Colonic mucosa (tissue), 4 donors: Measurements from ENCODE around the gene ASB16. TPM values are rescaled to one million over a fixed set of nuclear protein-coding genes. Genes with fewer than 3 reads are reported as not detected.

Source experiments
- DNase-seq: peaks from one replicate; pipeline ENCODE4 v3.0.0-alpha.2; 2020
- H3K27ac ChIP-seq: fragments of 200-600 bp; one replicate; pipeline ENCODE4 v1.8.0; 2021
- H3K27me3 ChIP-seq: fragments of 200-600 bp; one replicate; pipeline ENCODE4 v1.8.0; 2021
- H3K36me3 ChIP-seq: fragments of 200-600 bp; one replicate; pipeline ENCODE4 v1.8.0; 2021
- H3K4me1 ChIP-seq: fragments of 200-600 bp; one replicate; pipeline ENCODE4 v1.8.0; 2021; ENCODE audit warnings: mild to moderate bottlenecking
- H3K4me3 ChIP-seq: fragments of 200-600 bp; one replicate; pipeline ENCODE4 v1.8.0; 2021
- H3K9ac ChIP-seq, 2 donors: one replicate each; pipeline ENCODE4 v1.7.0; 2013; ENCODE audit warnings: control low read depth in 2 of 2, low read depth in 2 of 2, low read length in 2 of 2
- H3K9me3 ChIP-seq: fragments of 200-600 bp; one replicate; pipeline ENCODE4 v1.8.0; 2021
- intact Hi-C: fragments of 100-400 bp; cut with DNase I; formaldehyde crosslinking; loops from one replicate; pipeline ENCODE4 v1.14.1; 2022
- total RNA-seq, 2 donors: library from RNA; stranded (reverse); fragmentation: NEBNext Ultra II Directional in 1 of 2; extraction: Animal tissue kit (Norgen Biotek cat#: 25700) in 1 of 2; gene quantifications; one replicate each; pipeline ENCODE4 v1.2.1, GENCODE V29; 2021
- TF ChIP-seq, protein P1 (sequence below): fragments of 200-600 bp; IDR thresholded peaks from one replicate; pipeline ENCODE4 v1.8.0; 2022; ENCODE audit warnings: antibody characterized with exemption, mild to moderate bottlenecking
- donor health status: healthy.
- donor health status: DM: no; HTN: no; CAD: no.
- donor health status: DM: no; HTN: no; CAD: no.

Gene ASB16
- total RNA-seq, 2 donors from 2014 or later = 0.32 TPM; not detected in 1

- intact Hi-C loops = no loop called here
- TF ChIP-seq, protein P1, sequence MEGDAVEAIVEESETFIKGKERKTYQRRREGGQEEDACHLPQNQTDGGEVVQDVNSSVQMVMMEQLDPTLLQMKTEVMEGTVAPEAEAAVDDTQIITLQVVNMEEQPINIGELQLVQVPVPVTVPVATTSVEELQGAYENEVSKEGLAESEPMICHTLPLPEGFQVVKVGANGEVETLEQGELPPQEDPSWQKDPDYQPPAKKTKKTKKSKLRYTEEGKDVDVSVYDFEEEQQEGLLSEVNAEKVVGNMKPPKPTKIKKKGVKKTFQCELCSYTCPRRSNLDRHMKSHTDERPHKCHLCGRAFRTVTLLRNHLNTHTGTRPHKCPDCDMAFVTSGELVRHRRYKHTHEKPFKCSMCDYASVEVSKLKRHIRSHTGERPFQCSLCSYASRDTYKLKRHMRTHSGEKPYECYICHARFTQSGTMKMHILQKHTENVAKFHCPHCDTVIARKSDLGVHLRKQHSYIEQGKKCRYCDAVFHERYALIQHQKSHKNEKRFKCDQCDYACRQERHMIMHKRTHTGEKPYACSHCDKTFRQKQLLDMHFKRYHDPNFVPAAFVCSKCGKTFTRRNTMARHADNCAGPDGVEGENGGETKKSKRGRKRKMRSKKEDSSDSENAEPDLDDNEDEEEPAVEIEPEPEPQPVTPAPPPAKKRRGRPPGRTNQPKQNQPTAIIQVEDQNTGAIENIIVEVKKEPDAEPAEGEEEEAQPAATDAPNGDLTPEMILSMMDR = no peak
- Histone ChIP-seq H3K4me1 (peaks cover 20% of the 10 kb centered on the region), H3K27me3 (no peaks in the 10 kb centered on the region), H3K27ac (no peak overlapping the region), H3K9ac (peak overlapping the region in 1 of 2 donors; percentile 99), H3K36me3 (no peaks in the 10 kb centered on the region), H3K4me3 (no peak overlapping the region), H3K9me3 (no peaks in the 10 kb centered on the region)
- DNase-seq = no peak
These were observed 18.3 kb downstream of the ASB16 start for GRCh38 chr17:44188576-44189403.

GRCh38 chr17:44190481-44190880, 20.0 kb downstream of the ASB16 start:
- intact Hi-C loops = no loop called here
- peaks cover 6% of the 10 kb centered on the region for H3K36me3 ChIP-seq
- no peaks in the 10 kb centered on the region for H3K27me3 ChIP-seq
- H3K27ac ChIP-seq = no peak overlapping the region
- TF ChIP-seq, protein P1 = no peak
- H3K9me3 ChIP-seq = no peaks in the 10 kb centered on the region
- DNase-seq = no peak
- no peak overlapping the region for H3K4me3 ChIP-seq
- no peak overlapping the region for H3K9ac ChIP-seq
- H3K4me1 ChIP-seq = peaks cover 20% of the 10 kb centered on the region

DNA sequence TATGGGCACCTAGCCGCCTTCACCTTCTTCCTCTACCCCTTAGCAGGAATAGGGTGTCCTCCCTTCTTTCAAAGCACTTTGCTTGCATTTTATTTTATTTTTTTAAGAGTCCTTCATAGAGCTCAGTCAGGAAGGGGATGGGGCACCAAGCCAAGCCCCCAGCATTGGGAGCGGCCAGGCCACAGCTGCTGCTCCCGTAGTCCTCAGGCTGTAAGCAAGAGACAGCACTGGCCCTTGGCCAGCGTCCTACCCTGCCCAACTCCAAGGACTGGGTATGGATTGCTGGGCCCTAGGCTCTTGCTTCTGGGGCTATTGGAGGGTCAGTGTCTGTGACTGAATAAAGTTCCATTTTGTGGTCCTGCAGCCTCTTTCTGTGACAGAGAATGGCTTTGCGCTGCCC, 20.9 kb downstream of the ASB16 start:
- H3K4me1 ChIP-seq = peaks cover 20% of the 10 kb centered on the region
- no peak overlapping the region for H3K4me3 ChIP-seq
- no peak for DNase-seq
- H3K9ac ChIP-seq = no peak overlapping the region
- TF ChIP-seq, protein P1 = no peak
- no peak overlapping the region for H3K27ac ChIP-seq
- intact Hi-C loops = no loop called here
- no peaks in the 10 kb centered on the region for H3K9me3 ChIP-seq
- H3K36me3 ChIP-seq = peaks cover 6% of the 10 kb centered on the region
- H3K27me3 ChIP-seq = no peaks in the 10 kb centered on the region

GRCh38 chr17:44191941-44192496, 21.5 kb downstream of the ASB16 start:
- intact Hi-C loops = no loop called here
- H3K4me1 ChIP-seq = peaks cover 20% of the 10 kb centered on the region
- peak; percentile 64 for DNase-seq
- no peaks in the 10 kb centered on the region for H3K9me3 ChIP-seq
- H3K4me3 ChIP-seq = no peak overlapping the region
- H3K9ac ChIP-seq = peak overlapping the region; percentile 0 to 58
- H3K27ac ChIP-seq = peak overlapping the region; percentile 30
- TF ChIP-seq, protein P1 = no peak
- peaks cover 8% of the 10 kb centered on the region for H3K36me3 ChIP-seq
- no peaks in the 10 kb centered on the region for H3K27me3 ChIP-seq

DNA sequence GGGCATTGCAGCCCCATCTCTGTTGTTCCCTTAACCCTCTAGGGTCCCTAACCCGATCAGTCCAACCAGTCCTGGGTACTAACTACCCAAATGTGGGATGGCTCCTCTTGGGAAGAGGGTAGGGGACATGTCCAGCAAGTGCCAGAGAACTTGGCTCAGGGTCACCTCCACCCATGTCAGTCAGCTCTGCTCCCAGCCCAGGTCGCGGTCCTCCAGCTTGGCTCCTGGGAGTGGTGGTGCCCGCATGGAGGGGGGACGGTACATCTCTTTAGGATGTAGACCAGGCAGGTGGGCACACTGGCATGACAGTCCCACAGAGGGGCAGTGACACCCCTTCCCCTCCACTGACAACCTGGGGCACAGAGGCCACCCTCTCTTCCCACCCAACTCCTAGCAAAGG, 22.2 kb downstream of the ASB16 start:
- intact Hi-C loops = no loop called here

More for the DNA sequence above, 22.2 kb downstream of the ASB16 start:
- TF ChIP-seq, protein P1 = no peak
- no peak overlapping the region for H3K4me3 ChIP-seq
- H3K9ac ChIP-seq = peak overlapping the region; percentile 0 to 58
- DNase-seq = no peak
- H3K27me3 ChIP-seq = no peaks in the 10 kb centered on the region
- H3K27ac ChIP-seq = peak overlapping the region; percentile 30
- H3K9me3 ChIP-seq = no peaks in the 10 kb centered on the region
- peaks cover 10% of the 10 kb centered on the region for H3K36me3 ChIP-seq
- H3K4me1 ChIP-seq = peaks cover 20% of the 10 kb centered on the region
